GM23338 (cell line): ENCODE measurements around the gene PRKAA1. TPM values are rescaled to one million over a fixed set of nuclear protein-coding genes. Genes with fewer than 3 reads are reported as not detected.

Experiments used
- ATAC-seq: fragments of 200-7000 bp; cut with Tn5 transposase; 3 replicates; pipeline ENCODE4 v1.9.1; 2020
- DNase-seq: peaks from one replicate; pipeline ENCODE4 v3.0.0-alpha.2; 2015; ENCODE audit warnings: low spot score
- H2AFZ ChIP-seq: fragments of 200-600 bp; sonication (generic); 2 replicates; pipeline ENCODE4 v1.8.0; 2016; ENCODE audit warnings: antibody characterized with exemption, mild to moderate bottlenecking, moderate library complexity
- H3F3A ChIP-seq: fragments of 200-600 bp; sonication (generic); replicated peaks from 2 replicates; pipeline ENCODE4 v1.8.0; 2017; ENCODE audit warnings: antibody characterized with exemption, mixed run types, low read depth
- H3K27ac ChIP-seq: fragments of 200-600 bp; sonication (generic); 2 replicates; pipeline ENCODE4 v1.6.1; 2016; ENCODE audit warnings: low read depth
- H3K27me3 ChIP-seq: fragments of 200-600 bp; sonication (generic); 2 replicates; pipeline ENCODE4 v1.8.0; 2016; ENCODE audit warnings: mild to moderate bottlenecking, mixed run types, moderate library complexity; ENCODE audit not compliant: insufficient read depth
- H3K36me3 ChIP-seq: fragments of 200-600 bp; sonication (generic); 2 replicates; pipeline ENCODE4 v1.8.0; 2016; ENCODE audit warnings: mild to moderate bottlenecking; ENCODE audit not compliant: insufficient read depth
- H3K4me1 ChIP-seq: fragments of 200-600 bp; sonication (generic); 2 replicates; pipeline ENCODE4 v1.8.0; 2016; ENCODE audit warnings: mild to moderate bottlenecking, moderate library complexity; ENCODE audit not compliant: insufficient read depth
- H3K4me2 ChIP-seq: fragments of 200-600 bp; sonication (generic); 2 replicates; pipeline ENCODE4 v1.7.1; 2017; ENCODE audit warnings: mixed run types
- H3K4me3 ChIP-seq: fragments of 200-600 bp; sonication (generic); 2 replicates; pipeline ENCODE4 v1.6.1; 2016; ENCODE audit warnings: mixed run types
- H3K79me2 ChIP-seq: fragments of 200-600 bp; sonication (generic); replicated peaks from 2 replicates; pipeline ENCODE4 v1.8.0; 2017; ENCODE audit warnings: mild to moderate bottlenecking; ENCODE audit not compliant: insufficient read depth
- H3K9me2 ChIP-seq: fragments of 200-600 bp; sonication (generic); 2 replicates; pipeline ENCODE4 v1.8.0; 2017; ENCODE audit not compliant: insufficient read depth
- H4K20me1 ChIP-seq: fragments of 200-600 bp; sonication (generic); replicated peaks from 2 replicates; pipeline ENCODE4 v1.8.0; 2017; ENCODE audit warnings: mild to moderate bottlenecking; ENCODE audit not compliant: insufficient read depth
- H3K27ac Mint-ChIP-seq: 2 replicates; pipeline ENCODE4 v1.8.0; 2020; ENCODE audit warnings: inconsistent platforms, mild to moderate bottlenecking, moderate library complexity, mixed read lengths
- H3K27me3 Mint-ChIP-seq: 3 replicates; pipeline ENCODE4 v1.8.0; 2022; ENCODE audit warnings: low read depth, mild to moderate bottlenecking, moderate library complexity, mixed read lengths, inconsistent platforms; ENCODE audit not compliant: insufficient read depth, poor library complexity
- H3K36me3 Mint-ChIP-seq: 3 replicates; pipeline ENCODE4 v1.8.0; 2021; ENCODE audit warnings: low read depth, mild to moderate bottlenecking, inconsistent platforms, moderate library complexity, mixed read lengths
- H3K4me1 Mint-ChIP-seq: 3 replicates; pipeline ENCODE4 v1.8.0; 2020; ENCODE audit warnings: mild to moderate bottlenecking, inconsistent platforms, mixed read lengths
- H3K4me3 Mint-ChIP-seq: 3 replicates; pipeline ENCODE4 v1.8.0; 2021; ENCODE audit warnings: moderate library complexity, mild to moderate bottlenecking, inconsistent platforms, mixed read lengths
- H3K9me3 Mint-ChIP-seq: 3 replicates; pipeline ENCODE4 v1.8.0; 2020; ENCODE audit warnings: moderate library complexity, mild to moderate bottlenecking, inconsistent platforms, mixed read lengths
- CTCF ChIP-seq, 2 experiments: fragments of 200-600 bp in 1 of 2; sonication (generic) in 1 of 2; conservative IDR thresholded peaks; 2 replicates each; pipeline versions ENCODE4 v1.5.1 to v1.6.1; 2016 to 2017; ENCODE audit warnings: antibody characterized with exemption in 2 of 2, low read depth in 2 of 2, mild to moderate bottlenecking in 2 of 2, moderate library complexity in 1 of 2
- EZH2 ChIP-seq: fragments of 200-600 bp; sonication (generic); IDR thresholded peaks from one replicate; pipeline ENCODE4 v1.8.0; 2017; ENCODE audit warnings: antibody characterized with exemption, mild to moderate bottlenecking, low read depth; ENCODE audit not compliant: unreplicated experiment
- POLR2AphosphoS5 ChIP-seq: IDR thresholded peaks from 2 replicates; pipeline ENCODE4 v1.6.1; 2016; ENCODE audit warnings: antibody characterized with exemption, low read depth
- ZNF114 ChIP-seq: fragments of 250-450 bp; sonication (Bioruptor Pico); IDR thresholded peaks from 2 replicates; pipeline ENCODE4 v1.5.0; 2020; ENCODE audit warnings: mild to moderate bottlenecking, moderate library complexity
- ZNF462 ChIP-seq: fragments of 250-450 bp; sonication (Bioruptor Pico); IDR thresholded peaks from 2 replicates; pipeline ENCODE4 v1.5.0; 2020; ENCODE audit warnings: mild to moderate bottlenecking, moderate library complexity
- polyA plus RNA-seq: library from polyadenylated mRNA; unstranded; fragments of >200 nt; fragmentation: Nextera tagmentation; extraction: Ambion mirVana; gene quantifications from 2 replicates; pipeline ENCODE4 v1.2.1, GENCODE V29; 2016
- total RNA-seq: library from RNA; depleted of rRNA; stranded (reverse); fragments of >200 nt; shearing (Covaris generic); gene quantifications from 2 replicates; pipeline ENCODE4 v1.2.3, GENCODE V29; 2014

PRKAA1 gene
- total and polyA plus RNA-seq, 2 experiments from 2014 or later, result 10.3 to 35.0 TPM

- TF ChIP-seq ZNF462 (CRISPR knock-in tag), result no peak
- no peak for TF ChIP-seq POLR2AphosphoS5
Measured at GRCh38 chr5:40781843-40782409, 16.2 kb downstream of the PRKAA1 start (continued).

DNA sequence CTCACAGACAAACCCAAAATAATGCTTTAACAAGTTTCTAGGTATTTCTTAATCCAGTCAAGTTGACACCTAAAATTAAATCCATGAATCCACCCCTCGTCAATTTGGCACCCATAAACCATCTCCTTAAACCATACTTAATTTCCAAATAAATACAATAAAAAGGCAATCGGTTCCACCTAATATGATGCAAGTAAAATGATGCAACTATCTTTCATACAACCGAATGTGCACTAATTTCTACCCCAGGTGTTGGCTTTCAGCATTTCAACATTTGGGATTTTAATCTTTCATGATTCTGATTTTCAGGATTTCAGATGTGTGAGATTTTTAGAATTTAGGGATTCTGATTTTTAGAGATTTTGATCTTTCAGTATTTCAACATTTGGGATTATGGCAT is 17.3 kb downstream of the PRKAA1 start:
- no peaks in the 10 kb centered on the region for H3K4me1 ChIP-seq
- no peak for DNase-seq
- no peaks in the 10 kb centered on the region for H3F3A ChIP-seq
- peaks cover 22% of the 10 kb centered on the region; the same call in 1 of the 2 replicates for H4K20me1 ChIP-seq
- Mint-ChIP-seq H3K4me3 (no peak overlapping the region), H3K27ac (peak overlapping the region; percentile 72; the same call in 1 of the 2 replicates), H3K9me3 (no peaks in the 10 kb centered on the region), H3K27me3 (no peaks in the 10 kb centered on the region), H3K4me1 (no peaks in the 10 kb centered on the region; the same call in 1 of the 3 replicates), H3K36me3 (peaks cover 15% of the 10 kb centered on the region)
- no peaks in the 10 kb centered on the region for H3K9me2 ChIP-seq
- ATAC-seq, result no peak
- H3K4me2 ChIP-seq, result no peak overlapping the region
- TF ChIP-seq ZNF114 (no peak), CTCF (conservative IDR thresholded peaks at IDR 0.05; ENCODE audit: low read depth in 2 of 2) (no peak), ZNF462 (CRISPR knock-in tag) (no peak), EZH2 (no peak)
- peaks cover 80% of the 10 kb centered on the region for H3K79me2 ChIP-seq
- H3K4me3 ChIP-seq, result no peak overlapping the region
- peaks cover 5% of the 10 kb centered on the region; the same call in 1 of the 2 replicates for H3K36me3 ChIP-seq
- H3K27ac ChIP-seq, result 0 out of 2 replicates have a peak overlapping the region, but pooled peaks have one; percentile 1
- H2AFZ ChIP-seq, result no peak overlapping the region
- H3K27me3 ChIP-seq, result no peaks in the 10 kb centered on the region
